ENCODE results near the gene NFE2L1. TPM values are rescaled to one million over a fixed set of nuclear protein-coding genes. Genes with fewer than 3 reads are reported as not detected.

The NFE2L1 gene
- polyA plus RNA-seq, 1 experiment = 251 TPM

DNA sequence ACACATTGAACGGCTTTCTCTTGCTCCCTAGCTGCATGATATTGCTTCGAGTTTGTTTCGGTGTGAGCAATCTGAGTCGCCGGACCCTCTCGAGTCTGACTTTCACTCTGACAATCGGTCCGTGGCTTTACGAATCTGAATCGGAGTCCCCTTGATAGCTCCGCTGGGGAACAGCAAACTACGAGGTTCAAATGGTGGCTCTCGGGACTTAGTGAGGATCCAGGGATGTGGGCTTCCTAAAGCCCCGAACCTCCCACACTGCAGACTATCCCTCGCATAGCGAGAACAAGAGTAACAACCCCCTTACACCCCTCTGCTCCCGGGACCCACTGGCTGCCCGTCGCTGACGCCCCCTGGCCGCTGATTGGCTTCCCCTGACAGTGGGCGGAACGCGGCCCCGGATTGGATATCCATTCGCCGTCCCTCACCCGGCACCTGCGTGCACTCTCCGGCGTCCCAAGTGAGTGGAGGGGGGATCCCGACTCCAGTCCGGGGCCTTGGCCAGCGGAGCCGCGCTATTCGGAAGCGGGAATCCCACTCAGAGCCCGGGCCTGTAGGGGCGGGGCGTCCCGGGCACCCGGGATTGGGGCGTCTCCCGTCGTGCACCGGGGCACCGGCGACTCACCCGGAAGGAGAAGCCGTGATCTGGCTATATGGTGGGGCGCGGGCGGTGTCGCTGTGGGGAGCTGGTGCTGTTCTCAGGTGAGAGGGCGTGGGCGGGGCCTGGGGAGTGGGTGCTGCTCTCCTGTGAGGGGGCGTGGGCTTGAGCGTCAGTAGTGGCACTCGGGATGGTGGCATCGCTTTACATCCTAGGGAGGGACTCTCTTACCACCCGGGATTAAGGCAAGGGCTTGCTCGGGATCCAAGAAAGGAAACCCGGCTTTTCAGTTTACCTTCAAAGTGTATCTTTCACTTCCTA lies 59.2 kb downstream of the NFE2L1 start, which contains the start of gene SNX11:
SNX11 (plus strand) TSS at position 630 of the 919 bp plus-strand sequence. CDS start 4,278 bp downstream, outside the sequence.
- Histone ChIP-seq H3K9me3 (ENCODE audit: control insufficient read depth, insufficient read depth, low read length) (peaks cover 4% of the 10 kb centered on the region), H3K4me3 (ENCODE audit: low read depth, low read length) (peak within 1 kb of the TSS; percentile 94), H3K27ac (ENCODE audit: low read depth, low read length) (peak within 1 kb of the TSS; percentile 70), H3K27me3 (ENCODE audit: control insufficient read depth, insufficient read depth, low read length) (no peaks in the 10 kb centered on the region)
- no peak for TF ChIP-seq CTCF (IDR thresholded peaks at IDR 0.05; ENCODE audit: low read depth, low read length)
- ChIA-PET POLR2A (interaction anchor here (0.5 to 1.7 kb wide), 5 partner anchors 24 to 80 kb away, joined by 3 to 9 read pairs (median 4); partner anchors contain the start of gene NFE2L1), CTCF (interaction anchor here (0.5 to 2.7 kb wide), 7 partner anchors 9 to 335 kb away, joined by 3 to 15 read pairs (median 4); no protein-coding TSS in a partner anchor)
- DNase-seq (ENCODE audit: low read depth, low spot score) = peak; percentile 55

DNA sequence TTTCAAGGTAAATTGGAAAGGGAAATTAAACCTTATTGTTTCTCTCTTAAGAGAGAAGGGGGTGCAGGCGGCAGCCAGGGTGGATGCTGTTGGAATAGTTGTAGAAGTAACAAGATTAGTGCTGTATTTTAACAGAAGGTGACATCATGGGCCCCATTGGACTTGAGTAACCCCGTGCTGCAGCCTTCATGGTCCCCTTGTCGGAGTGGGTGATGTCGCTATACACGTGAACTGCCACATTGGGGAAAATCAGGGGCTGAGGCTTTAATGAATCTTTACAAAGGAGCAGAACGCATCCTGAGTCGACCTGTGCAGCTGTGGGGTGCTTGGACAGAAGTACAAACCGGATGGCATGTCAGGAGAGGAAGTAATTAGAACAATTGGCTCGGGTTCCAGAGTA lies 62.6 kb downstream of the NFE2L1 start:
- POLR2A ChIA-PET = no interaction called here
- CTCF ChIA-PET = interaction anchor here (2.6 kb wide), 1 partner anchor 85 kb away, joined by 8 read pairs; no protein-coding TSS in a partner anchor

More for the DNA sequence above, 62.6 kb downstream of the NFE2L1 start:
- Histone ChIP-seq H3K27ac (ENCODE audit: low read depth, low read length) (no peak overlapping the region), H3K4me3 (ENCODE audit: low read depth, low read length) (no peak overlapping the region), H3K9me3 (ENCODE audit: control insufficient read depth, insufficient read depth, low read length) (no peaks in the 10 kb centered on the region; the same call in 1 of the 2 replicates), H3K27me3 (ENCODE audit: control insufficient read depth, insufficient read depth, low read length) (no peaks in the 10 kb centered on the region)
- no peak for TF ChIP-seq CTCF (IDR thresholded peaks at IDR 0.05; ENCODE audit: low read depth, low read length)
- DNase-seq (ENCODE audit: low read depth, low spot score) = no peak

Small RNAs within 50 kb of the gene (small RNA-seq; reads per million reads assigned to genes)
- not detected for gene AC004477.2 (ENCODE audit: insufficient read length, low read depth)
- 12,281 reads per million, percentile 99 among the genes with 10 or more reads in this experiment for gene MIR152 (ENCODE audit: insufficient read length, low read depth)
- gene RNU6-1201P (ENCODE audit: insufficient read length, low read depth) = not detected

Other genes starting within 250 kb of the NFE2L1 start
- 5.3 and 6.2 TPM in 2 replicates for gene OSBPL7, start 226.6 kb upstream of the NFE2L1 start, polyA plus RNA-seq (2011; rRNA removed)
- gene MRPL10, start 216.8 kb upstream of the NFE2L1 start, polyA plus RNA-seq (2011; rRNA removed) = 62.9 and 64.4 TPM in 2 replicates
- 0.55 and 0.67 TPM in 2 replicates for gene LRRC46, start 216.7 kb upstream of the NFE2L1 start, polyA plus RNA-seq (2011; rRNA removed)
- gene SCRN2, start 207.1 kb upstream of the NFE2L1 start, polyA plus RNA-seq (2011; rRNA removed) = 13.3 and 17.2 TPM in 2 replicates
- gene SP6, start 197.2 kb upstream of the NFE2L1 start, polyA plus RNA-seq (2011; rRNA removed) = 0.04 and 0.05 TPM in 2 replicates
- gene SP2, start 152.1 kb upstream of the NFE2L1 start, polyA plus RNA-seq (2011; rRNA removed) = 2.7 and 3.9 TPM in 2 replicates
- gene PNPO, start 106.8 kb upstream of the NFE2L1 start, polyA plus RNA-seq (2011; rRNA removed) = 14.5 and 15.2 TPM in 2 replicates
- gene PRR15L, start 90.5 kb upstream of the NFE2L1 start, polyA plus RNA-seq (2011; rRNA removed) = not detected in 2 replicates
- 71.2 and 79.7 TPM in 2 replicates for gene CDK5RAP3, start 77.2 kb upstream of the NFE2L1 start, polyA plus RNA-seq (2011; rRNA removed)
- gene COPZ2, start 10.6 kb upstream of the NFE2L1 start, polyA plus RNA-seq (2011; rRNA removed) = 107 and 122 TPM in 2 replicates
- 57.2 and 68.2 TPM in 2 replicates for gene CBX1, start 53.1 kb downstream of the NFE2L1 start, polyA plus RNA-seq (2011; rRNA removed)
- gene SNX11, start 59.4 kb downstream of the NFE2L1 start, polyA plus RNA-seq (2011; rRNA removed) = 16.0 and 17.2 TPM in 2 replicates

All from AG04450 (cell line).